ENCODE results near the gene HOXC13. TPM values are rescaled to one million over a fixed set of nuclear protein-coding genes. Genes with fewer than 3 reads are reported as not detected.

The HOXC13 gene
- total RNA-seq, 1 donor = not detected

GRCh38 chr12:53966085-53966384, 27.4 kb downstream of the HOXC13 start:
- no peak for TF ChIP-seq CTCF (IDR thresholded peaks at IDR 0.05; ENCODE audit: insufficient read depth, low read length)
- H3K4me3 ChIP-seq (ENCODE audit: low read depth, low read length) = no peak overlapping the region
- DNase-seq (ENCODE audit: low read depth) = no peak

GRCh38 chr12:53966385-53967133, 27.9 kb downstream of the HOXC13 start:
- no peak for TF ChIP-seq CTCF (IDR thresholded peaks at IDR 0.05; ENCODE audit: insufficient read depth, low read length)
- DNase-seq (ENCODE audit: low read depth) = no peak
- no peak overlapping the region for H3K4me3 ChIP-seq (ENCODE audit: low read depth, low read length)

- no peak overlapping the region for H3K4me3 ChIP-seq (ENCODE audit: low read depth, low read length)
- no peak for TF ChIP-seq CTCF (IDR thresholded peaks at IDR 0.05; ENCODE audit: insufficient read depth, low read length)
- DNase-seq (ENCODE audit: low read depth) = no peak
Measured at GRCh38 chr12:53967421-53967925, 28.8 kb downstream of the HOXC13 start.

GRCh38 chr12:53968214-53969127, 29.8 kb downstream of the HOXC13 start:
- DNase-seq (ENCODE audit: low read depth) = no peak
- TF ChIP-seq CTCF (IDR thresholded peaks at IDR 0.05; ENCODE audit: insufficient read depth, low read length) = no peak
- H3K4me3 ChIP-seq (ENCODE audit: low read depth, low read length) = no peak overlapping the region

GRCh38 chr12:53969588-53970259, 31.1 kb downstream of the HOXC13 start:
- no peak for TF ChIP-seq CTCF (IDR thresholded peaks at IDR 0.05; ENCODE audit: insufficient read depth, low read length)
- H3K4me3 ChIP-seq (ENCODE audit: low read depth, low read length) = no peak overlapping the region
- no peak for DNase-seq (ENCODE audit: low read depth)

- no peak for DNase-seq (ENCODE audit: low read depth)
- H3K4me3 ChIP-seq (ENCODE audit: low read depth, low read length) = no peak overlapping the region
- no peak for TF ChIP-seq CTCF (IDR thresholded peaks at IDR 0.05; ENCODE audit: insufficient read depth, low read length)
Measured at GRCh38 chr12:53970451-53970850, 31.8 kb downstream of the HOXC13 start.

Data from fibroblast of the aortic adventitia (primary cell).